Left ventricle myocardium superior (tissue), 1 donor: ENCODE data around the gene TRIM17. TPM values are rescaled to one million over a fixed set of nuclear protein-coding genes. Genes with fewer than 3 reads are reported as not detected.

Experiments used
- ATAC-seq: fragments of 200-7000 bp; cut with Tn5 transposase; one replicate; pipeline ENCODE4 v1.9.1; 2020; ENCODE audit warnings: mild to moderate bottlenecking, moderate library complexity
- DNase-seq: peaks from one replicate; pipeline ENCODE4 v3.0.0-alpha.2; 2020
- intact Hi-C: fragments of 100-400 bp; cut with micrococcal nuclease; formaldehyde crosslinking; loops from one replicate; pipeline ENCODE4 v1.11.0; 2022
- total RNA-seq: library from RNA; stranded (reverse); fragmentation: NEBNext Ultra II Directional; extraction: Animal tissue kit (Norgen Biotek cat#: 25700); gene quantifications from one replicate; pipeline ENCODE4 v1.2.1, GENCODE V29; 2021
- donor health status: DM: no; HTN: yes; CAD: no; lungs with severe emphysema.

The TRIM17 gene
- total RNA-seq, 1 donor from 2014 or later, result 0.50 TPM

DNA sequence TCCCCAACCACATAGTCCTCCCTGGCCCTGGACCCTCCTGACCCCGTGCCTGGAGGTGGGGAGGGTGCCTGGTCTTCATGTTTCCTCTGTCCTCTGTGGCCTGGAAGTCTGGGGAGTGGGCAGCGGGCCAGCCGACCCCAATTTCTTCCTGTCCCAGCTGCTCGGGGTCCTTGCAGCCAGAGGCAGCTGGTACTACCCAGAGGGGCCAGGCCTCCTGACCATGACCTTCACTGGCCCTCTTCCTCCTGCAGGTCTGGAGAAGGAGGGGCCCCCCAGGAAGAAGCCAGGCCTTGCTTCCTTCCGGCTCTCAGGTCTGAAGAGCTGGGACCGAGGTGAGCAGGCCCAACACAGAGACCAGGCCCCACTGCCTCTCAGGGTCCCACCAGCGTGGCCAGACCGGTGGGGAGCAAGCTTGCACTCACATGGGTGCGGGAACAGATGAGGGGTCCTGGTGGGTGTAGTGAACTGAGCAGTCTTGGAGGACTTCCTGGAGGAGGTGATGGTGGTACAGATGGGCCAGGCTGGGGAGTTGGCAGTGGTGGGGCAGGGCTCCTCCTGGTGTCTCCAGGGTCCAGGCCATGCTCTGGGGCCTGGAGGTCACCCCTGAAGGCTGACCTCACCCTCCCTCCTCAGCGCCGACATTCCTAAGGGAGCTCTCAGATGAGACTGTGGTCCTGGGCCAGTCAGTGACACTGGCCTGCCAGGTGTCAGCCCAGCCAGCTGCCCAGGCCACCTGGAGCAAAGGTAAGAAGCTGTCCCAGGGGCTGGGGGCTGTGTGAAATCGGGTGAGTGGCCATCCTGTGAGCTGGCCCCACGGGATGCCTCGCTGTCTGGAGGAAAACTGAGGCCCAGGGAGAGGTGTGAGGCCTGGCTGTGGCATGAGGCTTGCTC is 42.7 kb downstream of the TRIM17 start:
- DNase-seq, result peak; percentile 36
- intact Hi-C loops, result no loop called here
- no peak for ATAC-seq

DNA sequence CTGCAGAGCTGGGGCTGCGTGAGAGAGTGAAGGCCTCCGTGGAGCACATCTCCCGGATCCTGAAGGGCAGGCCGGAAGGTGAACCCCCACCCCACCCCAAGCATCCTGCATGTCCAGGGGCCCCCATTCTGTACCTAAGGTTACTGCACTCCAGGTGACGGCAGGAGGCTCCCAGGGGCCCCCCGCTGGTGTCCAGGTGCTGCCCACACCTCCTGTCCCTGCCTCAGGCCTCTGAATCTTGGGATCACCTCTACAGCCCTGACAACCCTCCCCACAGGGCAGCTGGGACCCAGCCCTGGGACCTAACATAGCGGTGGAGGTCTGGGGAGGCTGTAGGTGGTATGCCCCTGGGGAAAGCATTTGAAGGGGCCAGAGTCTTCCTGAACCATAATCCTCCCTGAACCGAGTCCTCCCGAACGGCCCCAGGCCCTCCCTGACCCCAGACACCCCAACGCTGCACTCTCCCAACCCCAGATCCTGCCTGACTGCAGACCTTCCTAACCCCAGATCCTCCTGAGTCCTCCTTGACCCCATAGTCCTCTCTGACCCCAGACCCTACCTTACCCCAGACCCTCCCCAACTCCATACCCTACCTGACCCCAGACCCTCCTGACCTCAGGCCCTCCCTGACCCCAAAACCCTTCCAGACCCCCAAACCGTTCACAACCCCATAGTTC is 43.5 kb downstream of the TRIM17 start:
- DNase-seq (no peak), ATAC-seq (no peak)
- intact Hi-C loops, result no loop called here

DNA sequence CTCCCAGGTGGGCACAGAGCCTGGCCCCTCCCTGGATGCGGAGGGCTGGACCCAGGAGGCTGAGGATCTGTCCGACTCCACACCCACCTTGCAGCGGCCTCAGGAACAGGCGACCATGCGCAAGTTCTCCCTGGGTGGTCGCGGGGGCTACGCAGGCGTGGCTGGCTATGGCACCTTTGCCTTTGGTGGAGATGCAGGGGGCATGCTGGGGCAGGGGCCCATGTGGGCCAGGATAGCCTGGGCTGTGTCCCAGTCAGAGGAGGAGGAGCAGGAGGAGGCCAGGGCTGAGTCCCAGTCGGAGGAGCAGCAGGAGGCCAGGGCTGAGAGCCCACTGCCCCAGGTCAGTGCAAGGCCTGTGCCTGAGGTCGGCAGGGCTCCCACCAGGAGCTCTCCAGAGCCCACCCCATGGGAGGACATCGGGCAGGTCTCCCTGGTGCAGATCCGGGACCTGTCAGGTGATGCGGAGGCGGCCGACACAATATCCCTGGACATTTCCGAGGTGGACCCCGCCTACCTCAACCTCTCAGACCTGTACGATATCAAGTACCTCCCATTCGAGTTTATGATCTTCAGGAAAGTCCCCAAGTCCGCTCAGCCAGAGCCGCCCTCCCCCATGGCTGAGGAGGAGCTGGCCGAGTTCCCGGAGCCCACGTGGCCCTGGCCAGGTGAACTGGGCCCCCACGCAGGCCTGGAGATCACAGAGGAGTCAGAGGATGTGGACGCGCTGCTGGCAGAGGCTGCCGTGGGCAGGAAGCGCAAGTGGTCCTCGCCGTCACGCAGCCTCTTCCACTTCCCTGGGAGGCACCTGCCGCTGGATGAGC is 44.3 kb downstream of the TRIM17 start:
- intact Hi-C loops, result no loop called here
- no peak for ATAC-seq

DNA sequence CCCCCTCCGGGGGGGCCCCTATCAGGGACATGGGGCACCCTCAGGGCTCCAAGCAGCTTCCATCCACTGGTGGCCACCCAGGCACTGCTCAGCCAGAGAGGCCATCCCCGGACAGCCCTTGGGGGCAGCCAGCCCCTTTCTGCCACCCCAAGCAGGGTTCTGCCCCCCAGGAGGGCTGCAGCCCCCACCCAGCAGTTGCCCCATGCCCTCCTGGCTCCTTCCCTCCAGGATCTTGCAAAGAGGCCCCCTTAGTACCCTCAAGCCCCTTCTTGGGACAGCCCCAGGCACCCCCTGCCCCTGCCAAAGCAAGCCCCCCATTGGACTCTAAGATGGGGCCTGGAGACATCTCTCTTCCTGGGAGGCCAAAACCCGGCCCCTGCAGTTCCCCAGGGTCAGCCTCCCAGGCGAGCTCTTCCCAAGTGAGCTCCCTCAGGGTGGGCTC is 44.9 kb downstream of the TRIM17 start:
- ATAC-seq (no peak), DNase-seq (no peak)
- intact Hi-C loops, result no loop called here

More for the DNA sequence above, 44.3 kb downstream of the TRIM17 start:
- DNase-seq, result peak; percentile 71

DNA sequence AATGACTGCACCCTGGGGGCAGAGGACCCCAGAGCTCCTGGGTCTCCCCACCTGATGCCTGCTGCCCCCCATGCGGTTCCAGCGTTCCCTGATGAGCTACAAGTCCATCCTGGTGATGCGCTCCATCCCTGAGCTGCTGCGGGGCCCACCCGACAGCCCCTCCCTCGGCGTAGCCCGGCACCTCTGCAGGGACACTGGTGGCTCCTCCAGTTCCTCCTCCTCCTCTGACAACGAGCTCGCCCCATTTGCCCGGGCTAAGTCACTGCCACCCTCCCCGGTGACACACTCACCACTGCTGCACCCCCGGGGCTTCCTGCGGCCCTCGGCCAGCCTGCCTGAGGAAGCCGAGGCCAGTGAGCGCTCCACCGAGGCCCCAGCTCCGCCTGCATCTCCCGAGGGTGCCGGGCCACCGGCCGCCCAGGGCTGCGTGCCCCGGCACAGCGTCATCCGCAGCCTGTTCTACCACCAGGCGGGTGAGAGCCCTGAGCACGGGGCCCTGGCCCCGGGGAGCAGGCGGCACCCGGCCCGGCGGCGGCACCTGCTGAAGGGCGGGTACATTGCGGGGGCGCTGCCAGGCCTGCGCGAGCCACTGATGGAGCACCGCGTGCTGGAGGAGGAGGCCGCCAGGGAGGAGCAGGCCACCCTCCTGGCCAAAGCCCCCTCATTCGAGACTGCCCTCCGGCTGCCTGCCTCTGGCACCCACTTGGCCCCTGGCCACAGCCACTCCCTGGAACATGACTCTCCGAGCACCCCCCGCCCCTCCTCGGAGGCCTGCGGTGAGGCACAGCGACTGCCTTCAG is 45.5 kb downstream of the TRIM17 start:
- DNase-seq (peak; percentile 92), ATAC-seq (peak; percentile 47)
- intact Hi-C loops, result no loop called here

DNA sequence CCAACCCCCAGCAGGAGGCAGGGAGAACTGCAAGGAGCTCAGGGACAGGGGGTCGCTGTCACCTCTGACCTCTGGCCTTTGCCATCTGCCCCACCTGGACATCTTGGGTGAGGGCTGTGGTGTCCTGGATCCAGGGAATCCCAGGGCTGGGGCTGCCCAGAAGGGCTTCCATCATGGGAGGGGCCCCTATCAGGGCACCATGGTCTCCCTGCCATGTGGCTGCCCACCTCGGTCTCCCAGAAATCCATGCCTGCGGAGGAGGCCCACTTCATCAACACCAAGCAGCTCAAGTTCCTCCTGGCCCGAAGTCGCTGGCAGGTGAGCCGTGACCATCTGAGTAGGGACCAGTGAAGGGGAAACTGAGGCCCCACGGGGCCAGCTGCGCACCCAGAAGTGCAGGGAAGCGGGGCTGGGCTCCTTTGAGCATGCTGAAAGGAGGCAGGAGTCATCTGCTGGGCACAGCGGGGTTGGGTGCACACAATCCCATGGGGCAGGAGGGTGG is 46.2 kb downstream of the TRIM17 start:
- DNase-seq (no peak), ATAC-seq (no peak)
- intact Hi-C loops, result no loop called here

DNA sequence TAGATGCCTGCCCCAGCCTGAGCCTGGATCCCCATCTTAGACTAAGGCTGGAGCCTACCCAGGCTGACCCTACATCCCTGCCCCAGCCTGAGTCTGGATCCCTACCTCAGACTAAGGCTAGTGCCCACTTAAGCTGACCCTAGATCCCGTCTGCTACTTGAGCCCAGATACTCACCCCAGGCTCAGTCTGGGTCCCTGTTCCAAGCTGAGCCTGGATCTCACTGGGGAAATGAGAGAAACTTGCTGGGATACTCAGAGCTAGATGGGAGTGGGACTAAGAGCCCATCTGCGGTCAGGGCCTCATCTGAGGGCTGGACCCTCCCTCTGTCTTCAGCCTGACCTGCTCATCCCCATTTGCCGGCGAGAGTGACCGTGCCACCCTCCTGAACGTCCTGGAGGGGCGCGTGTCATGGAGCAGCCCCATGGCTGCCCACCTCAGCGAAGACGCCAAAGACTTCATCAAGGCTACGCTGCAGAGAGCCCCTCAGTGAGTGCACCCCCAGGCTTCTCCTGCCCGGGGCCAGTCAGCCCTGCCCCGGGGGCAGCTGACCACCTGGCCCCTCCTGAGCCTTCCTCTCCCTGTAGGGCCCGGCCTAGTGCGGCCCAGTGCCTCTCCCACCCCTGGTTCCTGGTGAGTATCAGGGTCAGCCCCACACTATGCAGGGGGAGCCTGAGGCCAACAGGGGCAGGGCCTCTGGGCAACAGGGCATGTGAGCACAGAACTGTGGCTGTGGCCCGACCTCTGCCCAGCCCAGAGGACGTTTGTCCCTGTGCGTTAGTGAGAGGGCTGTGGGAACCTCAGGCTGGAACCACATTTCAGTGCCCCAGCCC is 46.8 kb downstream of the TRIM17 start:
- intact Hi-C loops, result no loop called here
- DNase-seq, result peak; percentile 77
- ATAC-seq, result peak; percentile 40

DNA sequence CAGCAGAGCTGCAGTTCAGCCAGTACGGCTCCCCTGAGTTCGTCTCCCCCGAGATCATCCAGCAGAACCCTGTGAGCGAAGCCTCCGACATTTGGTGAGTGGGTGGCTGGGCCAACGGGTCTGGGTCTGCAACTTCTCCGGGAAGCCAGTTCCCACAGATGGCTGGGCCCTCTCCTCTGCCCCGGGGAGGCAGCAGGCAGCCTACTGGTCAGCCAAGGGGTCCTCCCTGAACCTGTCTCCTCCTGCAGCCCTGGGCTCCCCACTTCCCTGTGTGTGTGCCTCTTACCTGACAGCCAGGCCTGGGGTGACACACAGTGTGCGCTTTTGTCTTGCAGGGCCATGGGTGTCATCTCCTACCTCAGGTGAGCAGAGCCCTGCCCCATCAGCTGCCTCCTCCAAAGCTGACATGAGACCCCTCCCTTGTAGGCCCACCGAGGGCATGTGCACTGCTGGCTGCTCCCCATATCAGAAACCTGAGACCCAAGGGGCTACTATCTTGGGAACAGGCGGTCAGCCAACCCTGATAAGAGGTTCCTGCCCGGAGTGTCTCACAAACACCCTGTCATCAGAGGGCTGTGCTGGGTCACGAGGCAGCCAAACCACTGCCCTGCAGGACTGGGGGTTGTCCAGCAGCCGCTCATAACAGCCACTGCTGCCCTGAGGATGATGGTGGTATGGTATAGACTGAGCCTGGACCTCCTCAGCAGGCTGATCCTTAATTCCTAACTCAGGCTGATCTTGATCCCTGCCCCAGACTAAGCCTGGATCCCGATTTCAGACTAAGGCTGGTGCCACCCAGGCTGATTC is 47.7 kb downstream of the TRIM17 start:
- peak; percentile 62 for ATAC-seq
- intact Hi-C loops, result no loop called here
- peak; percentile 87 for DNase-seq

DNA sequence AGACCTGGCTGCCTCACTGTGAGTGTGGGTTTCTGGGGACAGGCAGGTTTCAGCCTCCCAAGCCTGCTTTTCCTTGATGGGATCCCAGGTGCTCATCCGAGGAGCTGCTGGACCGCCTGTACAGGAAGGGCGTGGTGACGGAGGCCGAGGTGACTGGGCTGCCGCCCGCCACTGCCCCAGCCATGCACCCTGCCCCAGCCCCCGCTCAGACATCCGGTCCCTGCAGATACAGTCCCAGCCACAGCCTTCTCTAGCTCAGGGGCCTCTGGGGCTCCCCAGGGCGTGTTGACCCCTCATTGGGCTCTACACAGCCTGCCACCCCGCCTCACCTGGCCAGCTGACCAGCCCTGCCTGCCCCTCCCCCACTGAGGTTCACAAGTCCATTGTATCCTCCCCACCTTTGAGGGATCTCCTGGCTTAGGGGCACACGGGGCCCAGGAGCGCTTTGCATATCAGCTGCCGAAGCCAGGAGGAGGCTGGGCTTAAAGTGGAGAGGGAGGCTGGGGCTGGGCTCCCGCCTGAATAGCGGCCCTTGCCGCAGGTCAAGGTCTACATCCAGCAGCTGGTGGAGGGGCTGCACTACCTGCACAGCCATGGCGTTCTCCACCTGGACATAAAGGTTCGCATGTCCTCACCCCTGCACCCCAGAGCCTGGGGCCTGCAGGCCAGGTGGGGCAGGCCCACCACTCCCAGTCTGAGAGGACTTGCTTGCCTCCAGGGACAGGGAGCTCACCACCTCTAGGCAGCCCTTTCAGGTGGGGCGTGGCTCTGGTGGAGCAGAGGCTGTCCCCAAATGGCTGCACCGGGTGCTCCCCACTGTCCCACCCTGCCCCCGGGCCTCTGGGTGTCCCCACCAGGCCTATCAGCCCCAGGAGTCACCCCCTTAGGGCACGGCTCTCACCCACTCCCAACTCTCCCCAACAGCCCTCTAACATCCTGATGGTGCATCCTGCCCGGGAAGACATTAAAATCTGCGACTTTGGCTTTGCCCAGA is 48.6 kb downstream of the TRIM17 start:
- ATAC-seq (peak; percentile 14), DNase-seq (peak; percentile 63)
- intact Hi-C loops, result no loop called here

DNA sequence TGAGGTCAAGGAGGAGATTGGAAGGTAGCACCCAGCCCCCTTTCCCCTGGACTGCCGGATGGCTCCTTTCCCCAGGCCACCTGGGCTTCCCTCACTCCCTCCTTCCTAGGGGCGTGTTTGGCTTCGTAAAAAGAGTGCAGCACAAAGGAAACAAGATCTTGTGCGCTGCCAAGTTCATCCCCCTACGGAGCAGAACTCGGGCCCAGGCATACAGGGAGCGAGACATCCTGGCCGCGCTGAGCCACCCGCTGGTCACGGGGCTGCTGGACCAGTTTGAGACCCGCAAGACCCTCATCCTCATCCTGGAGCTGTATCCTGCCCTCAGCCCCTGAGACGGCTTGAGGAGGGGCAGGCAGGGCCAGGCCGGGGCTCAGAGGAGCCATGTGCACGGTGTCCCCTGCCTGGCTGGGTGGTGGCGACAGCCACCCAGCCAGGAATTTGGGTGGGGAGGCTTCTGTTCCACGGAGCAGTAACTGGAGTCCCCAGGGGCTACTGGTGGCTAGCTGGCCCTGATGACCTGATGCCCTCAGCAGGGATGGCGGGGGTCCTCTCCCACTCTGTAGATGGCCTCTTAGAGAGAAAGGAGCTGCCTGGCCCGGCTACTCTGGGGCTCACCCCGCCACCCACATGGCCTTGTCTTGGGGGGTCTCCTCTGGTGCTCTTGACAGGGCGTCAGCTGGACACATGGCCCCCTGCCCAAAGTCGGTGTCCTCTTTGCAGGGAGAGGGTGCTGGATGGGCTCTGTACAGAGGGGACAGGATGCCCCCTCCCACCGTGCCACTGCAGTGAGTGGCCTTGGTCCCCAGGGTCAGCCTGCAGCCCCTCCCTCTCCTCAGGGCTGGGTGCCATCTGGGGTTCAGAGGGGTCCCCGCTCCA is 49.6 kb downstream of the TRIM17 start:
- ATAC-seq, result no peak
- peak; percentile 31 for DNase-seq
- intact Hi-C loops, result no loop called here

DNA sequence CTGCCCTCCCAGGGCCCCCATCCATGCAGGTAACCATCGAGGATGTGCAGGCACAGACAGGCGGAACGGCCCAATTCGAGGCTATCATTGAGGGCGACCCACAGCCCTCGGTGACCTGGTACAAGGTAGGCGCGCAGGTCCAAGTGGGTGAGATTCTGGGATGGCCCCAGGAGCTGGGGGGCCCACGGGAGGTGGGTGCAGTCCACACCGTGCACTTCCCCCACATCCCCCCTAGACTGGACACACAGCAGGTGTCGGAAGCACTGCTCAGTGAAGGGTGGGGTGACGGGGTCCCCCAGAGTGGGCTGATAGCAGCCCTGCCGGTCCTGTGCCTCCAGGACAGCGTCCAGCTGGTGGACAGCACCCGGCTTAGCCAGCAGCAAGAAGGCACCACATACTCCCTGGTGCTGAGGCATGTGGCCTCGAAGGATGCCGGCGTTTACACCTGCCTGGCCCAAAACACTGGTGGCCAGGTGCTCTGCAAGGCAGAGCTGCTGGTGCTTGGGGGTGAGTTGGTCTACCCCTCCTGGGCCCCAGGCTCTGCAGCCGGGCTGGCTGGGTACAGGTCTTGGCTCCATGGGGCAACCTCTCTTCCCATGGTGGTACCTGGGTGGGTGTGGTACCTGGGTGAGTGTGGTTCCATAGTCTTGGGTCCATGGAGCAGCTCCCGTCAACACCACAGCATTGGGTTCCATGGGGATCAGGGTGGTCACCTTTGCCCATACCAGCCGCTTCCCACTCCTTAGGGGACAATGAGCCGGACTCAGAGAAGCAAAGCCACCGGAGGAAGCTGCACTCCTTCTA is 50.4 kb downstream of the TRIM17 start:
- no peak for ATAC-seq
- intact Hi-C loops, result no loop called here
- peak; percentile 28 for DNase-seq

DNA sequence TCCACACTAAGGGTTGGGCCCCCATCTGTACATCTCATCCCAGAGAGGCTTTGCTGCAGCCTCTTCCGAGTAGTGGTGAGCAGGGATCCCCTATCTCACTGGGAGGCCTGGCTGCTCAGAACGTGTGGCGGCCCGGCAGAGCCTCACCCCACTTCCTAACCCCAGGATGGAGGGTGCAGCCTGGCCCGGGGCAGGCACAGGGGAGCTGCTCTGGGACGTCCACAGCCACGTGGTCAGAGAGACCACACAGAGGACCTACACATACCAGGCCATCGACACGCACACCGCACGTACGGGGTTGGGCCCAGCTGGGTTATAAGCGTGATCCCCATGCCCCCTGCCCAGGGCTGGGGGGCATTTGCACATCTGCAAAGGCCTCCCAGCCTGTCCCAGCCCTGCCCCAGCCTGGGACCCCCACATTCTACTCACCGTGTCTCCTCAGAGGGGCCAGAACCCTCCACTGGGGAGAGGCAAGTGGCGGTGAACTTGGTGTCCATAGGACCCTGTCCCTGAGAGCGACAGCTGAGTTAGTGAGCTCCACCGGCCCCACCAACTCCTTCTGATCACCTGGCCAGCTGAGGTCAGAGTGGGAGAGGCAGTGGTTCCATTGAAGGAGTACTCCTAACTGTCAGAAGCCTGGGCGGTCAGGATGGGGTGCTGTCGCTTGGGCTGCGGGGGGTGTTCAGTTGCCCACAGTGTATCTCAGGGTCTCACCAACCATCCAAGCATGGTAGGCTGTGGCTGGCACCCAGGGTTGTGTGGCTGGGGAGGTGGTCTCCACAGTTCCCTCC is 51.2 kb downstream of the TRIM17 start:
- ATAC-seq (no peak), DNase-seq (peak; percentile 30)
- intact Hi-C loops, result no loop called here

DNA sequence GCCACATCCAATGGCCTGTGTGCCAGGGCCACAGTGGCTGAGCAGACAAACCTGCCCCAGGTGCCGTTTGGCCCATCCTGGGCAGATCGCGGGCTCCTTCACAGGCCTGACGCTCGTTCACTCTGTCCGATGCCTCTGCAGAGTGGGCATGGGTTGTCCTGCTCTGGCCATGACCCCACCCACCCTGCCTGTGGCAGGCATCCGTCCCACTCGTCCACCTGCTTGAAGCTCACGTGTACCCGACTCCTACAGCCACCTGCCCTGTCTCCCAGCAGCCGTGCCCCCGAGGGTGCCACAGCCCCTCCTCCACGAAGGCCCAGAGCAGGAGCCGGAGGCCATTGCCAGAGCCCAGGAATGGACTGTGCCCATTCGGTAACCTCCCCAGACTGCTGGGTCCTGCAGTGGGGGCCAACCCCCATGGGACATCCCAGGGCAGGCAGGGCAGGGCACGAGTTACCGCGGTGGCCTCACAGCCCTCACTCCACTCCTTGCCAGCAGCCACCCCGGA is 51.9 kb downstream of the TRIM17 start:
- ATAC-seq, result no peak
- peak; percentile 30 for DNase-seq
- intact Hi-C loops, result no loop called here
